ENCODE data around the gene SMYD4.
"Not testable (repeated sequence)": the region's sequence is repeated elsewhere in the genome, so short reads cannot be mapped to it uniquely, and the experiment has no call there.

The SMYD4 gene

GRCh38 chr17:1802429-1802828, 27.3 kb downstream of the SMYD4 start:
- Mint-ChIP-seq H3K27ac (no peak overlapping the region), H3K36me3 (ENCODE audit: low read depth) (peaks cover 67% of the 10 kb centered on the region), H3K4me1 (ENCODE audit: low read depth) (peaks cover under 1% of the 10 kb centered on the region)

GRCh38 chr17:1800712-1801111, 29.0 kb downstream of the SMYD4 start:
- H3K36me3 Mint-ChIP-seq (ENCODE audit: low read depth), result peaks cover 72% of the 10 kb centered on the region
- H3K27me3 Mint-ChIP-seq, result no peaks in the 10 kb centered on the region
- no peak overlapping the region for H3K27ac Mint-ChIP-seq
- no peaks in the 10 kb centered on the region for H3K9me3 Mint-ChIP-seq
- peaks cover 10% of the 10 kb centered on the region for H3K4me1 Mint-ChIP-seq (ENCODE audit: low read depth)
- no peak overlapping the region for H3K4me3 Mint-ChIP-seq
- no peak for DNase-seq

More at GRCh38 chr17:1802429-1802828, 27.3 kb downstream of the SMYD4 start:
- DNase-seq, result no peak
- no peaks in the 10 kb centered on the region for H3K9me3 Mint-ChIP-seq
- H3K4me3 Mint-ChIP-seq, result no peak overlapping the region
- no peaks in the 10 kb centered on the region for H3K27me3 Mint-ChIP-seq

- Mint-ChIP-seq H3K4me3 (no peak overlapping the region), H3K36me3 (ENCODE audit: low read depth) (peaks cover 73% of the 10 kb centered on the region)
Observed at GRCh38 chr17:1800240-1800639, 29.5 kb downstream of the SMYD4 start.

GRCh38 chr17:1797846-1798245, 31.9 kb downstream of the SMYD4 start:
- H3K27ac Mint-ChIP-seq, H3K27me3 Mint-ChIP-seq, H3K4me3 Mint-ChIP-seq, DNase-seq, H3K9me3 Mint-ChIP-seq: not testable (repeated sequence)
- peaks cover 16% of the 10 kb centered on the region for H3K4me1 Mint-ChIP-seq (ENCODE audit: low read depth)
- H3K36me3 Mint-ChIP-seq (ENCODE audit: low read depth), result peaks cover 66% of the 10 kb centered on the region

More at GRCh38 chr17:1800240-1800639, 29.5 kb downstream of the SMYD4 start:
- Mint-ChIP-seq H3K9me3 (no peaks in the 10 kb centered on the region), H3K4me1 (ENCODE audit: low read depth) (peaks cover 10% of the 10 kb centered on the region), H3K27me3 (no peaks in the 10 kb centered on the region), H3K27ac (no peak overlapping the region)
- no peak for DNase-seq

- Mint-ChIP-seq H3K4me3 (no peak overlapping the region), H3K9me3 (no peaks in the 10 kb centered on the region), H3K27ac (peak overlapping the region; percentile 22), H3K36me3 (ENCODE audit: low read depth) (peaks cover 64% of the 10 kb centered on the region), H3K4me1 (ENCODE audit: low read depth) (peaks cover 16% of the 10 kb centered on the region), H3K27me3 (no peaks in the 10 kb centered on the region)
- DNase-seq, result no peak
Observed at GRCh38 chr17:1797323-1797722, 32.4 kb downstream of the SMYD4 start.

- no peaks in the 10 kb centered on the region for H3K27me3 Mint-ChIP-seq
- no peak for DNase-seq
- no peak overlapping the region for H3K4me3 Mint-ChIP-seq
- no peak overlapping the region for H3K27ac Mint-ChIP-seq
- peaks cover 59% of the 10 kb centered on the region for H3K36me3 Mint-ChIP-seq (ENCODE audit: low read depth)
- peaks cover 16% of the 10 kb centered on the region for H3K4me1 Mint-ChIP-seq (ENCODE audit: low read depth)
- no peaks in the 10 kb centered on the region for H3K9me3 Mint-ChIP-seq
Observed at GRCh38 chr17:1796800-1797199, 32.9 kb downstream of the SMYD4 start.

- H3K4me1 Mint-ChIP-seq (ENCODE audit: low read depth), result peaks cover 17% of the 10 kb centered on the region
- H3K36me3 Mint-ChIP-seq (ENCODE audit: low read depth), result peaks cover 51% of the 10 kb centered on the region
- no peaks in the 10 kb centered on the region for H3K27me3 Mint-ChIP-seq
- no peaks in the 10 kb centered on the region for H3K9me3 Mint-ChIP-seq
- no peak overlapping the region for H3K4me3 Mint-ChIP-seq
- no peak for DNase-seq
- peak overlapping the region; percentile 44 for H3K27ac Mint-ChIP-seq
Observed at GRCh38 chr17:1793447-1793806, 36.3 kb downstream of the SMYD4 start.

- Mint-ChIP-seq H3K9me3 (no peaks in the 10 kb centered on the region), H3K27ac (peak overlapping the region; percentile 44), H3K4me1 (ENCODE audit: low read depth) (peaks cover 17% of the 10 kb centered on the region), H3K27me3 (no peaks in the 10 kb centered on the region), H3K36me3 (ENCODE audit: low read depth) (peaks cover 46% of the 10 kb centered on the region), H3K4me3 (no peak overlapping the region)
- no peak for DNase-seq
Observed at GRCh38 chr17:1792495-1793446, 36.9 kb downstream of the SMYD4 start.

GRCh38 chr17:1789936-1790335, 39.8 kb downstream of the SMYD4 start:
- H3K4me1 Mint-ChIP-seq (ENCODE audit: low read depth), result peaks cover 5% of the 10 kb centered on the region
- no peak overlapping the region for H3K27ac Mint-ChIP-seq
- H3K36me3 Mint-ChIP-seq (ENCODE audit: low read depth), result peaks cover 52% of the 10 kb centered on the region
- H3K27me3 Mint-ChIP-seq, result no peaks in the 10 kb centered on the region
- DNase-seq, result no peak
- no peaks in the 10 kb centered on the region for H3K9me3 Mint-ChIP-seq
- no peak overlapping the region for H3K4me3 Mint-ChIP-seq

GRCh38 chr17:1787301-1787902, 42.3 kb downstream of the SMYD4 start:
- Mint-ChIP-seq H3K4me1 (ENCODE audit: low read depth) (peaks cover 1% of the 10 kb centered on the region), H3K36me3 (ENCODE audit: low read depth) (peaks cover 57% of the 10 kb centered on the region), H3K4me3 (no peak overlapping the region), H3K27me3 (no peaks in the 10 kb centered on the region), H3K27ac (no peak overlapping the region), H3K9me3 (no peaks in the 10 kb centered on the region)
- DNase-seq, result no peak

- H3K9me3 Mint-ChIP-seq, result no peaks in the 10 kb centered on the region
- H3K4me1 Mint-ChIP-seq (ENCODE audit: low read depth), result peaks cover 1% of the 10 kb centered on the region
- no peaks in the 10 kb centered on the region for H3K27me3 Mint-ChIP-seq
- DNase-seq, result no peak
- no peak overlapping the region for H3K4me3 Mint-ChIP-seq
- H3K36me3 Mint-ChIP-seq (ENCODE audit: low read depth), result peaks cover 64% of the 10 kb centered on the region
- no peak overlapping the region for H3K27ac Mint-ChIP-seq
Observed at GRCh38 chr17:1786708-1787107, 43.0 kb downstream of the SMYD4 start.

GRCh38 chr17:1785930-1786329, 43.8 kb downstream of the SMYD4 start:
- Mint-ChIP-seq H3K9me3 (no peaks in the 10 kb centered on the region), H3K4me1 (ENCODE audit: low read depth) (no peaks in the 10 kb centered on the region), H3K36me3 (ENCODE audit: low read depth) (peaks cover 69% of the 10 kb centered on the region), H3K27me3 (no peaks in the 10 kb centered on the region), H3K27ac (peak overlapping the region; percentile 55), H3K4me3 (no peak overlapping the region)
- DNase-seq, result no peak

- H3K4me3 Mint-ChIP-seq, result no peak overlapping the region
- H3K27me3 Mint-ChIP-seq, result no peaks in the 10 kb centered on the region
- no peaks in the 10 kb centered on the region for H3K4me1 Mint-ChIP-seq (ENCODE audit: low read depth)
- no peaks in the 10 kb centered on the region for H3K9me3 Mint-ChIP-seq
- H3K36me3 Mint-ChIP-seq (ENCODE audit: low read depth), result peaks cover 80% of the 10 kb centered on the region
- peak overlapping the region; percentile 18 for H3K27ac Mint-ChIP-seq
- no peak for DNase-seq
Observed at GRCh38 chr17:1783834-1784611, 45.7 kb downstream of the SMYD4 start.

GRCh38 chr17:1783271-1783670, 46.4 kb downstream of the SMYD4 start:
- no peak for DNase-seq
- H3K36me3 Mint-ChIP-seq (ENCODE audit: low read depth), result peaks cover 80% of the 10 kb centered on the region
- H3K27ac Mint-ChIP-seq, result peak overlapping the region; percentile 18
- no peaks in the 10 kb centered on the region for H3K9me3 Mint-ChIP-seq
- H3K4me3 Mint-ChIP-seq, result no peak overlapping the region
- no peaks in the 10 kb centered on the region for H3K4me1 Mint-ChIP-seq (ENCODE audit: low read depth)
- H3K27me3 Mint-ChIP-seq, result no peaks in the 10 kb centered on the region
